ENCODE measurements around the gene SIX5.
"Not testable (repeated sequence)": the region's sequence is repeated elsewhere in the genome, so short reads cannot be mapped to it uniquely, and the experiment has no call there.

Gene SIX5

GRCh38 chr19:45753548-45753947, 15.5 kb downstream of the SIX5 start:
- no peak for DNase-seq

GRCh38 chr19:45752639-45753038, 16.4 kb downstream of the SIX5 start:
- no peak for DNase-seq

- not testable (repeated sequence) for DNase-seq
Observed at GRCh38 chr19:45751483-45751882, 17.6 kb downstream of the SIX5 start.

- no peak for DNase-seq
Observed at GRCh38 chr19:45747513-45747912, 21.5 kb downstream of the SIX5 start.

- DNase-seq: no peak
Observed at GRCh38 chr19:45746866-45747265, 22.2 kb downstream of the SIX5 start.

GRCh38 chr19:45745606-45746005, 23.4 kb downstream of the SIX5 start:
- no peak for DNase-seq

- DNase-seq: no peak
Observed at GRCh38 chr19:45742969-45743368, 26.1 kb downstream of the SIX5 start.

- no peak for DNase-seq
Observed at GRCh38 chr19:45739498-45740439, 29.3 kb downstream of the SIX5 start.

- DNase-seq: no peak
Observed at GRCh38 chr19:45733160-45733810, 35.8 kb downstream of the SIX5 start, which contains the start of gene MEIOSIN. Gene MEIOSIN, plus strand, starts transcription at chr19:45733439. Its CDS starts 1,938 bp downstream, at chr19:45735377.

GRCh38 chr19:45730368-45731288, 38.4 kb downstream of the SIX5 start, which contains the start of gene FBXO46:
Gene FBXO46, minus strand, starts transcription at chr19:45730896. Its CDS starts 17,401 bp downstream, at chr19:45713495.
- DNase-seq: peak; percentile 99

- DNase-seq: no peak
Observed at GRCh38 chr19:45729800-45730290, 39.2 kb downstream of the SIX5 start.

- DNase-seq: not testable (repeated sequence)
Observed at GRCh38 chr19:45728683-45729082, 40.4 kb downstream of the SIX5 start.

GRCh38 chr19:45720065-45720464, 49.0 kb downstream of the SIX5 start:
- not testable (repeated sequence) for DNase-seq

GRCh38 chr19:45717983-45718650, 50.9 kb downstream of the SIX5 start:
- DNase-seq: no peak

- peak; percentile 97 for DNase-seq
Observed at GRCh38 chr19:45717131-45717982, 51.7 kb downstream of the SIX5 start.

- DNase-seq: no peak
Observed at GRCh38 chr19:45716359-45717130, 52.5 kb downstream of the SIX5 start.

GRCh38 chr19:45715139-45715538, 53.9 kb downstream of the SIX5 start:
- DNase-seq: no peak

Measured in NCI-H774 (cell line).